Astrocyte (in vitro differentiated cells and primary cell): ENCODE data around the gene METAP1. TPM values are rescaled to one million over a fixed set of nuclear protein-coding genes. Genes with fewer than 3 reads are reported as not detected.

Source experiments
- DNase-seq: peaks from one replicate; pipeline ENCODE4 v3.0.0-alpha.2; 2010; ENCODE audit warnings: low read depth
- FAIRE-seq: peaks from 2 replicates; lab custom pipeline; 2011; peaks lifted over from hg19 to GRCh38; lab: Jason Lieb, UNC
- H2AFZ ChIP-seq: 2 replicates; pipeline ENCODE4 v1.6.0; 2012; ENCODE audit warnings: low read depth, low read length, inconsistent platforms
- H3K27ac ChIP-seq: 2 replicates; pipeline ENCODE4 v1.5.1; 2011; ENCODE audit warnings: low read depth, low read length, inconsistent platforms
- H3K27me3 ChIP-seq: 2 replicates; pipeline ENCODE4 v1.6.0; 2011; ENCODE audit warnings: low read length, inconsistent platforms; ENCODE audit not compliant: insufficient read depth
- H3K36me3 ChIP-seq: 2 replicates; pipeline ENCODE4 v1.5.1; 2011; ENCODE audit warnings: low read length, inconsistent platforms; ENCODE audit not compliant: insufficient read depth
- H3K4me1 ChIP-seq: 2 replicates; pipeline ENCODE4 v1.5.1; 2011; ENCODE audit warnings: low read length, inconsistent platforms; ENCODE audit not compliant: insufficient read depth
- H3K4me2 ChIP-seq: 2 replicates; pipeline ENCODE4 v1.6.0; 2012; ENCODE audit warnings: low read length, inconsistent platforms
- H3K4me3 ChIP-seq: 2 replicates; pipeline ENCODE4 v1.5.1; 2011; ENCODE audit warnings: low read depth, mild to moderate bottlenecking, low read length, inconsistent platforms; ENCODE audit not compliant: insufficient read depth
- H3K79me2 ChIP-seq: 2 replicates; pipeline ENCODE4 v1.6.0; 2012; ENCODE audit warnings: mild to moderate bottlenecking, low read length, inconsistent platforms; ENCODE audit not compliant: insufficient read depth
- H3K9ac ChIP-seq: 2 replicates; pipeline ENCODE4 v1.6.0; 2012; ENCODE audit warnings: mild to moderate bottlenecking, low read length, inconsistent platforms
- H3K9me3 ChIP-seq: 2 replicates; pipeline ENCODE4 v1.5.1; 2012; ENCODE audit warnings: low read depth, mild to moderate bottlenecking, low read length, inconsistent platforms; ENCODE audit not compliant: insufficient read depth
- H4K20me1 ChIP-seq: 2 replicates; pipeline ENCODE4 v1.6.0; 2012; ENCODE audit warnings: low read length, inconsistent platforms; ENCODE audit not compliant: insufficient read depth
- H3K27ac Mint-ChIP-seq: one replicate; pipeline ENCODE4 v1.8.0; 2021; ENCODE audit warnings: mild to moderate bottlenecking, mixed read lengths; ENCODE audit not compliant: unreplicated experiment
- H3K27me3 Mint-ChIP-seq: one replicate; pipeline ENCODE4 v1.8.0; 2021; ENCODE audit warnings: low read depth, mixed read lengths; ENCODE audit not compliant: unreplicated experiment
- H3K36me3 Mint-ChIP-seq: one replicate; pipeline ENCODE4 v1.8.0; 2021; ENCODE audit warnings: low read depth, mixed read lengths; ENCODE audit not compliant: unreplicated experiment
- H3K4me1 Mint-ChIP-seq: one replicate; pipeline ENCODE4 v1.8.0; 2021; ENCODE audit warnings: low read depth, mixed read lengths; ENCODE audit not compliant: unreplicated experiment
- H3K4me3 Mint-ChIP-seq: one replicate; pipeline ENCODE4 v1.8.0; 2021; ENCODE audit warnings: mild to moderate bottlenecking, moderate library complexity, mixed read lengths; ENCODE audit not compliant: unreplicated experiment
- H3K9me3 Mint-ChIP-seq: one replicate; pipeline ENCODE4 v1.8.0; 2021; ENCODE audit warnings: mild to moderate bottlenecking, mixed read lengths; ENCODE audit not compliant: unreplicated experiment
- EZH2 ChIP-seq: IDR thresholded peaks from 2 replicates; pipeline ENCODE4 v1.6.1; 2012; ENCODE audit warnings: mild to moderate bottlenecking, low read length, inconsistent platforms; ENCODE audit not compliant: insufficient read depth
- total RNA-seq: library from RNA; stranded (reverse); gene quantifications from 2 replicates; pipeline ENCODE4 v1.2.1, GENCODE V29; 2021
- TF ChIP-seq, protein P1 (sequence below): IDR thresholded peaks from 2 replicates; pipeline ENCODE4 v1.5.1; 2011; ENCODE audit warnings: low read depth, mild to moderate bottlenecking, inconsistent platforms, low read length, moderate library complexity; ENCODE audit not compliant: insufficient read depth

The METAP1 gene
- total RNA-seq, 1 donor from 2014 or later, result 60.9 TPM

DNA sequence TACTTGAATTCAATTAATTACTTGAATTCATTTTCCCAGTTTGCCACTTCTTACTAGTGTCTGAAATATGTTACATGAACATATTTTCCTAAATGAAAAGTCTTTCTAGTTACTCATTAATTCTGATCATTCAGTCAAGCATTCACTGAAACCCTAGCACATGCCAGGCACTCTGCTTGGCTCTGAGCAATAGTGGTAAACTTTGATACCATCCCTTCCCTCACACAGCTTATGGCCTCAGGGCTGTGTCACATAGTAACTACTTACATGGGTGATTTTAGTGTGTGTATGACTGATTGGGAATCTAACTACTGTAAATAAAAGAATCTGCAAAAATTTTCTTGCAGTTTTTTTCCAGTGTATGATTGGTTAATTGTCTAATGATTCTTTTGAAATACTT lies 32.7 kb downstream of the METAP1 start:
- H3K27me3 Mint-ChIP-seq, result no peaks in the 10 kb centered on the region
- peaks cover 5% of the 10 kb centered on the region for H3K9me3 Mint-ChIP-seq
- H3K27me3 ChIP-seq, result no peaks in the 10 kb centered on the region
- no peak overlapping the region for H3K4me2 ChIP-seq
- H3K9ac ChIP-seq, result no peak overlapping the region
- no peak overlapping the region for H3K4me3 ChIP-seq
- peaks cover 4% of the 10 kb centered on the region for H3K36me3 Mint-ChIP-seq
- no peaks in the 10 kb centered on the region for H3K36me3 ChIP-seq
- H3K4me1 ChIP-seq, result no peaks in the 10 kb centered on the region
- peak; percentile 41 for DNase-seq
- H3K4me3 Mint-ChIP-seq, result no peak overlapping the region
- peaks cover 47% of the 10 kb centered on the region for H3K4me1 Mint-ChIP-seq
- TF ChIP-seq, protein P1, sequence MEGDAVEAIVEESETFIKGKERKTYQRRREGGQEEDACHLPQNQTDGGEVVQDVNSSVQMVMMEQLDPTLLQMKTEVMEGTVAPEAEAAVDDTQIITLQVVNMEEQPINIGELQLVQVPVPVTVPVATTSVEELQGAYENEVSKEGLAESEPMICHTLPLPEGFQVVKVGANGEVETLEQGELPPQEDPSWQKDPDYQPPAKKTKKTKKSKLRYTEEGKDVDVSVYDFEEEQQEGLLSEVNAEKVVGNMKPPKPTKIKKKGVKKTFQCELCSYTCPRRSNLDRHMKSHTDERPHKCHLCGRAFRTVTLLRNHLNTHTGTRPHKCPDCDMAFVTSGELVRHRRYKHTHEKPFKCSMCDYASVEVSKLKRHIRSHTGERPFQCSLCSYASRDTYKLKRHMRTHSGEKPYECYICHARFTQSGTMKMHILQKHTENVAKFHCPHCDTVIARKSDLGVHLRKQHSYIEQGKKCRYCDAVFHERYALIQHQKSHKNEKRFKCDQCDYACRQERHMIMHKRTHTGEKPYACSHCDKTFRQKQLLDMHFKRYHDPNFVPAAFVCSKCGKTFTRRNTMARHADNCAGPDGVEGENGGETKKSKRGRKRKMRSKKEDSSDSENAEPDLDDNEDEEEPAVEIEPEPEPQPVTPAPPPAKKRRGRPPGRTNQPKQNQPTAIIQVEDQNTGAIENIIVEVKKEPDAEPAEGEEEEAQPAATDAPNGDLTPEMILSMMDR, result no peak
- TF ChIP-seq EZH2, result no peak
- no peak for FAIRE-seq
- H3K79me2 ChIP-seq, result peaks cover 83% of the 10 kb centered on the region
- H2AFZ ChIP-seq, result no peak overlapping the region
- H4K20me1 ChIP-seq, result peaks cover 35% of the 10 kb centered on the region
- H3K27ac Mint-ChIP-seq, result no peak overlapping the region
- no peaks in the 10 kb centered on the region for H3K9me3 ChIP-seq
- no peak overlapping the region for H3K27ac ChIP-seq

DNA sequence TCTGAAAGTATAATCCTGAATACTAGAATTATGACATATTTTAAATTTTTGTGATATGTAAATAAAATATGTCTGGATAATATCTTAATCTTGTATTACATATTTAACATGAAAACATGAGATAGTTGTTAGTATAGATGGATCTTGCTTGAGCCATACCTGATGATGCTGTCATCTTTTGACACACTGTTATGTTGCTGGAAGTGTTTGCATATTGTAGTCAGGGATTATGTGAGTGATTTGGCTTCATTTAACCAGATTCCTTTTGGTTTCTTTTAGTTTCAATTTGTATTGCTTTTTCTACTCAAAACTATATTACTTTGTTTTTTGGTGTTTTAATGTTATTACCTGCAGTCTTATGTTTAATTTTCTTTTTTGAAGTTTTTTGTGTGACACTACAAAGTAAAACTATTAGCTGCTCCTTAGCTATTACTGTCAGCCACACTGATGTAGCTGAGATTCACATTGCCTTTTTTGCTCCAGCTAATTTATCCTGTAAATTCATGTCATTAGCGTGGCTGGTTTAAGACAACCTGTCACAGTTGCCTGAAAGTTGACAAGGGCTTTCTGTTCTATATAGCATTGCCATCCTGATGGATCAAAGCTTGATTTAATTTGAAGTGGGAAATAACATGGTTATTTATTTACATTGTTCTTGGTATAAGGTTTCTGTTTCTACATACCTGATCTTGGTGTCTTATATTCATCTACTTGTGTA lies 33.7 kb downstream of the METAP1 start:
- Mint-ChIP-seq H3K4me1 (peaks cover 51% of the 10 kb centered on the region), H3K27me3 (no peaks in the 10 kb centered on the region), H3K36me3 (peaks cover 5% of the 10 kb centered on the region), H3K27ac (no peak overlapping the region), H3K9me3 (peaks cover under 1% of the 10 kb centered on the region), H3K4me3 (no peak overlapping the region)
- Histone ChIP-seq H3K9ac (no peak overlapping the region), H3K36me3 (no peaks in the 10 kb centered on the region), H3K4me1 (peaks cover 2% of the 10 kb centered on the region), H2AFZ (no peak overlapping the region), H3K4me3 (no peak overlapping the region), H3K9me3 (no peaks in the 10 kb centered on the region), H3K27me3 (no peaks in the 10 kb centered on the region), H3K79me2 (peaks cover 83% of the 10 kb centered on the region), H3K27ac (no peak overlapping the region), H3K4me2 (no peak overlapping the region), H4K20me1 (peaks cover 31% of the 10 kb centered on the region)
- FAIRE-seq, result no peak
- no peak for TF ChIP-seq EZH2
- TF ChIP-seq, protein P1, result no peak
- no peak for DNase-seq

DNA sequence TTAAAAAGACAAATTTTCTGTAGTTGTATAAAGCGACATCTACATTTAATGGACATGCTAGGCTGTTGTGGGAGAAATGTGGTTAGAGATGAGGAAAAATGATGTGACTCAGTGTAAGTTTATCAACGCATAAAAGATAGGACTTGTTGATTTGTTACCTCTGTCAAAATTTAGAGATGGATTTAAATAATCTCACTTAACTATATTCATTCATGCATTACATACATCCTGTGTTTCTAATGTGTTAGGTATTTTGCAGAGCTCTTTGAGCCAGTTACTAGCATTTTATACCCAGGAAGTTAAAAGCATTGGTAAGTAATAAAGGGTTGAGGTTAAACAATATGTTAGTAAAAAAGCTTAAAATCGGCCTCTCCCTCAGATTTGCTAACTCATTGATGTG lies 34.3 kb downstream of the METAP1 start:
- H3K36me3 ChIP-seq, result no peaks in the 10 kb centered on the region
- no peaks in the 10 kb centered on the region for H3K27me3 Mint-ChIP-seq
- H3K9me3 ChIP-seq, result no peaks in the 10 kb centered on the region
- no peaks in the 10 kb centered on the region for H3K27me3 ChIP-seq
- peaks cover 3% of the 10 kb centered on the region for H3K4me1 ChIP-seq
- H3K9ac ChIP-seq, result no peak overlapping the region
- TF ChIP-seq EZH2, result no peak
- peaks cover 28% of the 10 kb centered on the region for H4K20me1 ChIP-seq
- H3K4me2 ChIP-seq, result no peak overlapping the region
- H3K27ac Mint-ChIP-seq, result no peak overlapping the region
- H3K27ac ChIP-seq, result no peak overlapping the region
- H3K79me2 ChIP-seq, result peaks cover 82% of the 10 kb centered on the region
- DNase-seq (peak; percentile 73), FAIRE-seq (peak; percentile 52)
- peaks cover 7% of the 10 kb centered on the region for H3K36me3 Mint-ChIP-seq
- no peak overlapping the region for H2AFZ ChIP-seq
- no peak overlapping the region for H3K4me3 ChIP-seq
- H3K4me1 Mint-ChIP-seq, result peaks cover 47% of the 10 kb centered on the region
- no peaks in the 10 kb centered on the region for H3K9me3 Mint-ChIP-seq
- no peak overlapping the region for H3K4me3 Mint-ChIP-seq
